Fibroblast of the aortic adventitia (primary cell): Measurements from ENCODE around the gene SEMA5B. TPM values are rescaled to one million over a fixed set of nuclear protein-coding genes. Genes with fewer than 3 reads are reported as not detected.

Source experiments
- DNase-seq: peaks from one replicate; pipeline ENCODE4 v3.0.0-alpha.2; 2010; ENCODE audit warnings: low read depth
- H3K4me3 ChIP-seq: 2 replicates; pipeline ENCODE4 v1.5.1; 2011; ENCODE audit warnings: low read depth, mild to moderate bottlenecking, control low read depth, low read length, moderate library complexity
- CTCF ChIP-seq: IDR thresholded peaks from 2 replicates; pipeline ENCODE4 v1.5.1; 2011; ENCODE audit warnings: mild to moderate bottlenecking, low read length, control low read depth, inconsistent platforms; ENCODE audit not compliant: insufficient read depth
- total RNA-seq: library from RNA; depleted of rRNA; stranded (reverse); fragments of >200 nt; gene quantifications from 2 replicates; pipeline ENCODE4 v1.2.3, GENCODE V29; 2012; ENCODE audit warnings: low replicate concordance

SEMA5B gene, protein sequence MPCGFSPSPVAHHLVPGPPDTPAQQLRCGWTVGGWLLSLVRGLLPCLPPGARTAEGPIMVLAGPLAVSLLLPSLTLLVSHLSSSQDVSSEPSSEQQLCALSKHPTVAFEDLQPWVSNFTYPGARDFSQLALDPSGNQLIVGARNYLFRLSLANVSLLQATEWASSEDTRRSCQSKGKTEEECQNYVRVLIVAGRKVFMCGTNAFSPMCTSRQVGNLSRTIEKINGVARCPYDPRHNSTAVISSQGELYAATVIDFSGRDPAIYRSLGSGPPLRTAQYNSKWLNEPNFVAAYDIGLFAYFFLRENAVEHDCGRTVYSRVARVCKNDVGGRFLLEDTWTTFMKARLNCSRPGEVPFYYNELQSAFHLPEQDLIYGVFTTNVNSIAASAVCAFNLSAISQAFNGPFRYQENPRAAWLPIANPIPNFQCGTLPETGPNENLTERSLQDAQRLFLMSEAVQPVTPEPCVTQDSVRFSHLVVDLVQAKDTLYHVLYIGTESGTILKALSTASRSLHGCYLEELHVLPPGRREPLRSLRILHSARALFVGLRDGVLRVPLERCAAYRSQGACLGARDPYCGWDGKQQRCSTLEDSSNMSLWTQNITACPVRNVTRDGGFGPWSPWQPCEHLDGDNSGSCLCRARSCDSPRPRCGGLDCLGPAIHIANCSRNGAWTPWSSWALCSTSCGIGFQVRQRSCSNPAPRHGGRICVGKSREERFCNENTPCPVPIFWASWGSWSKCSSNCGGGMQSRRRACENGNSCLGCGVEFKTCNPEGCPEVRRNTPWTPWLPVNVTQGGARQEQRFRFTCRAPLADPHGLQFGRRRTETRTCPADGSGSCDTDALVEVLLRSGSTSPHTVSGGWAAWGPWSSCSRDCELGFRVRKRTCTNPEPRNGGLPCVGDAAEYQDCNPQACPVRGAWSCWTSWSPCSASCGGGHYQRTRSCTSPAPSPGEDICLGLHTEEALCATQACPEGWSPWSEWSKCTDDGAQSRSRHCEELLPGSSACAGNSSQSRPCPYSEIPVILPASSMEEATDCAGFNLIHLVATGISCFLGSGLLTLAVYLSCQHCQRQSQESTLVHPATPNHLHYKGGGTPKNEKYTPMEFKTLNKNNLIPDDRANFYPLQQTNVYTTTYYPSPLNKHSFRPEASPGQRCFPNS
- total RNA-seq = 0.18 and 0.41 TPM in 2 replicates

GRCh38 chr3:123027292-123028232, at the start of gene SEMA5B:
Gene SEMA5B, minus strand, starts transcription at chr3:123027763. Its CDS starts 66,500 bp downstream, at chr3:122961263.
- DNase-seq = no peak
- peak within 1 kb of the TSS; percentile 48 for H3K4me3 ChIP-seq
- peak; percentile 3 for TF ChIP-seq CTCF

DNA sequence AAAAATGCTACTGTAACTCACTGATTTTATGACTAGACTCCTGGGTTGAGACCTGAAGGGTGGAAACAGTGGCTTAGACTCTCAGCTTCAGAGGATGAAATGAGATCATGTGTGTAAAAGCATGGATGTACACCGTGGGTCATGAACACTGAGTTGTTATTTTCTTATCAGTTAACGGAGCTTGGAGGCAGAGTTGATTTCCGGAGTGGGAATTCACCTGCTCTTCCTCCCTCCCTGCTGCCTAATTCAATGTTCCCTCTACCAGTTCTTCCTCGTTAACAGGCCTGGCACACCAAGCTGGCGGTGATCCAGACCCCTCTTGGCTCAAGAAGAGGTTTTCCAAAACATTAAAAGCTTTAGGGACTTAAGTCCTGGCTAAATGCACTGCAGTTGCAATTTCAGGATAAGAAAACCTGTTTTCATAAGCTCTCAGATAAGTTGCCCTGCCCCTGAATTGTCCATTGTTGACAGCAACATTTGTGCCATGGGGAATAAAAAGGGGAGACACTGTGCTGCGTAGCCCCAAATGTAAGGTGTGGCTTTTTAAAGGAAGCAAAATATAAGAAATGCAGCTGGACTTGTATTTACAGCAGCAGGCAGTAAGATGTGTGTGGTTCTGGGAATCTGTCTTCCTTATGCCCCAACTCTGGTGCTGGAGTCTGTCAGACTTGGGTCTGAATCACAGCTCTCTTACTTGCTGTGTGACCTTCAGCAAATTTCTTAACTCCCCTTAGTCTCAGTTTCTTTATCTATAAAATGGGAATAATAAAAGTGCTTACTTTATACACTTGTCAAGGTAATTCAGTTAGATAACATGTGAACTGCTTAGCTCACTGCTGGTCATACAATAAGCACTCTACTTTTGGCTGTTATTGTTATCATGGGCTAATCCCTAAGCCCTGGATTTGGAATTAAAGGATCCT, 49.2 kb upstream of the SEMA5B start:
- H3K4me3 ChIP-seq = no peak overlapping the region
- no peak for TF ChIP-seq CTCF
- DNase-seq = peak; percentile 62

GRCh38 chr3:123076112-123076495, 48.5 kb upstream of the SEMA5B start:
- no peak for DNase-seq
- H3K4me3 ChIP-seq = no peak overlapping the region
- no peak for TF ChIP-seq CTCF

- peak; percentile 24 for DNase-seq
- no peak overlapping the region for H3K4me3 ChIP-seq
- TF ChIP-seq CTCF = no peak
Measured at GRCh38 chr3:123075359-123075758, 47.8 kb upstream of the SEMA5B start.

GRCh38 chr3:123072564-123072963, 45.0 kb upstream of the SEMA5B start:
- H3K4me3 ChIP-seq = no peak overlapping the region
- DNase-seq = no peak
- TF ChIP-seq CTCF = no peak
